SK-N-SH (cell line): ENCODE results near the gene CIAO1.

Source experiments
- EP300 ChIP-seq, 2 experiments: IDR thresholded peaks; 2 replicates each; pipeline versions ENCODE4 v1.4.0 to v1.6.1; 2012; ENCODE audit warnings: borderline replicate concordance in 1 of 2, low read depth in 1 of 2, low read length in 1 of 2
- JUND ChIP-seq: IDR thresholded peaks from 2 replicates; pipeline ENCODE4 v1.4.0; 2012
- POLR2AphosphoS5 ChIP-seq: IDR thresholded peaks from 2 replicates; pipeline ENCODE4 v1.6.1; 2012; ENCODE audit warnings: low read depth, low read length
- RFX5 ChIP-seq: IDR thresholded peaks from 2 replicates; pipeline ENCODE4 v1.6.1; 2012; ENCODE audit warnings: mild to moderate bottlenecking, improper control_type of control experiment, low read length
- SIN3A ChIP-seq: IDR thresholded peaks from 2 replicates; pipeline ENCODE4 v1.6.1; 2012; ENCODE audit warnings: low read depth, mild to moderate bottlenecking, low read length, moderate library complexity, borderline replicate concordance
- TAF1 ChIP-seq: IDR thresholded peaks from 2 replicates; pipeline ENCODE4 v1.6.1; 2012; ENCODE audit warnings: low read depth, mild to moderate bottlenecking, low read length, moderate library complexity, borderline replicate concordance
- TEAD4 ChIP-seq: IDR thresholded peaks from 2 replicates; pipeline ENCODE4 v1.4.0; 2012; ENCODE audit warnings: mild to moderate bottlenecking, borderline replicate concordance; ENCODE audit not compliant: insufficient read depth
- TF ChIP-seq, protein P1 (sequence below): fragments of 150-350 bp; IDR thresholded peaks from 2 replicates; pipeline ENCODE4 v1.6.1; 2017; ENCODE audit warnings: antibody characterized with exemption, low read length, low read depth, borderline replicate concordance
- TF ChIP-seq, protein P2 (sequence below): IDR thresholded peaks from 2 replicates; pipeline ENCODE4 v1.4.0; 2012; ENCODE audit warnings: low read depth
- TF ChIP-seq, protein P3 (sequence below): fragments of 200-600 bp; sonication (generic); IDR thresholded peaks from 2 replicates; pipeline ENCODE4 v1.6.1; 2017; ENCODE audit warnings: antibody characterized with exemption, mild to moderate bottlenecking, moderate library complexity
- TF ChIP-seq, protein P4 (sequence below): IDR thresholded peaks from 2 replicates; pipeline ENCODE4 v1.4.0; 2012; ENCODE audit warnings: low read depth, borderline replicate concordance
- TF ChIP-seq, protein P5 (sequence below): IDR thresholded peaks from 2 replicates; pipeline ENCODE4 v1.4.0; 2012; ENCODE audit warnings: low read depth, borderline replicate concordance

DNA sequence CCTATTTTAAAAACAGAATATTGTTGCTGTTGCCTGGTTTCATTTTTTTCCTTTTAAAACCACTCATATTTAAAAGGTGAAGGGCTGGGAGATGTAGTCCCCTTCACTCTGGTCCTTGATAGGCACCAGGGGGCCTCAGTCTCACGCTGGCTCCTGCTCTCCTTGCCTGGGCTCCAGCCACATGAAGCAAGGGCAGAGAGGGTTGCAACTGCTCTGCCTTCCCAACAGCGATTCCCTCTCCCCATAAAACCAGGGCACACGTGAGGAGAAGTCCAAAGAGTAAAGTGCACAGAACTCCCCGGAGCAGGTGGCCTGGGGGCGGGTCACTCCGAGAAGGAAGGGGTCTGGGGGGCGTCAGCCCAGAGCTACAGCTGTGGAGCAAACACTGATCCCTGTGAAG lies 13.0 kb upstream of the CIAO1 start:
- TF ChIP-seq POLR2AphosphoS5, result no peak
- TF ChIP-seq EP300 (IDR thresholded peaks at IDR 0.05; ENCODE audit: borderline replicate concordance in 1 of 2, low read depth in 1 of 2, low read length in 1 of 2), result no peak
- TF ChIP-seq, protein P1, sequence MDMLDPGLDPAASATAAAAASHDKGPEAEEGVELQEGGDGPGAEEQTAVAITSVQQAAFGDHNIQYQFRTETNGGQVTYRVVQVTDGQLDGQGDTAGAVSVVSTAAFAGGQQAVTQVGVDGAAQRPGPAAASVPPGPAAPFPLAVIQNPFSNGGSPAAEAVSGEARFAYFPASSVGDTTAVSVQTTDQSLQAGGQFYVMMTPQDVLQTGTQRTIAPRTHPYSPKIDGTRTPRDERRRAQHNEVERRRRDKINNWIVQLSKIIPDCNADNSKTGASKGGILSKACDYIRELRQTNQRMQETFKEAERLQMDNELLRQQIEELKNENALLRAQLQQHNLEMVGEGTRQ, result no peak
- TF ChIP-seq, protein P2, sequence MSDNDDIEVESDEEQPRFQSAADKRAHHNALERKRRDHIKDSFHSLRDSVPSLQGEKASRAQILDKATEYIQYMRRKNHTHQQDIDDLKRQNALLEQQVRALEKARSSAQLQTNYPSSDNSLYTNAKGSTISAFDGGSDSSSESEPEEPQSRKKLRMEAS, result no peak
- no peak for TF ChIP-seq RFX5
- TF ChIP-seq JUND, result no peak
- TF ChIP-seq, protein P3, sequence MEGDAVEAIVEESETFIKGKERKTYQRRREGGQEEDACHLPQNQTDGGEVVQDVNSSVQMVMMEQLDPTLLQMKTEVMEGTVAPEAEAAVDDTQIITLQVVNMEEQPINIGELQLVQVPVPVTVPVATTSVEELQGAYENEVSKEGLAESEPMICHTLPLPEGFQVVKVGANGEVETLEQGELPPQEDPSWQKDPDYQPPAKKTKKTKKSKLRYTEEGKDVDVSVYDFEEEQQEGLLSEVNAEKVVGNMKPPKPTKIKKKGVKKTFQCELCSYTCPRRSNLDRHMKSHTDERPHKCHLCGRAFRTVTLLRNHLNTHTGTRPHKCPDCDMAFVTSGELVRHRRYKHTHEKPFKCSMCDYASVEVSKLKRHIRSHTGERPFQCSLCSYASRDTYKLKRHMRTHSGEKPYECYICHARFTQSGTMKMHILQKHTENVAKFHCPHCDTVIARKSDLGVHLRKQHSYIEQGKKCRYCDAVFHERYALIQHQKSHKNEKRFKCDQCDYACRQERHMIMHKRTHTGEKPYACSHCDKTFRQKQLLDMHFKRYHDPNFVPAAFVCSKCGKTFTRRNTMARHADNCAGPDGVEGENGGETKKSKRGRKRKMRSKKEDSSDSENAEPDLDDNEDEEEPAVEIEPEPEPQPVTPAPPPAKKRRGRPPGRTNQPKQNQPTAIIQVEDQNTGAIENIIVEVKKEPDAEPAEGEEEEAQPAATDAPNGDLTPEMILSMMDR, result no peak
- TF ChIP-seq, protein P4, sequence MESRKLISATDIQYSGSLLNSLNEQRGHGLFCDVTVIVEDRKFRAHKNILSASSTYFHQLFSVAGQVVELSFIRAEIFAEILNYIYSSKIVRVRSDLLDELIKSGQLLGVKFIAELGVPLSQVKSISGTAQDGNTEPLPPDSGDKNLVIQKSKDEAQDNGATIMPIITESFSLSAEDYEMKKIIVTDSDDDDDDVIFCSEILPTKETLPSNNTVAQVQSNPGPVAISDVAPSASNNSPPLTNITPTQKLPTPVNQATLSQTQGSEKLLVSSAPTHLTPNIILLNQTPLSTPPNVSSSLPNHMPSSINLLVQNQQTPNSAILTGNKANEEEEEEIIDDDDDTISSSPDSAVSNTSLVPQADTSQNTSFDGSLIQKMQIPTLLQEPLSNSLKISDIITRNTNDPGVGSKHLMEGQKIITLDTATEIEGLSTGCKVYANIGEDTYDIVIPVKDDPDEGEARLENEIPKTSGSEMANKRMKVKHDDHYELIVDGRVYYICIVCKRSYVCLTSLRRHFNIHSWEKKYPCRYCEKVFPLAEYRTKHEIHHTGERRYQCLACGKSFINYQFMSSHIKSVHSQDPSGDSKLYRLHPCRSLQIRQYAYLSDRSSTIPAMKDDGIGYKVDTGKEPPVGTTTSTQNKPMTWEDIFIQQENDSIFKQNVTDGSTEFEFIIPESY, result no peak
- TF ChIP-seq TEAD4, result no peak
- no peak for TF ChIP-seq TAF1
- TF ChIP-seq, protein P5, sequence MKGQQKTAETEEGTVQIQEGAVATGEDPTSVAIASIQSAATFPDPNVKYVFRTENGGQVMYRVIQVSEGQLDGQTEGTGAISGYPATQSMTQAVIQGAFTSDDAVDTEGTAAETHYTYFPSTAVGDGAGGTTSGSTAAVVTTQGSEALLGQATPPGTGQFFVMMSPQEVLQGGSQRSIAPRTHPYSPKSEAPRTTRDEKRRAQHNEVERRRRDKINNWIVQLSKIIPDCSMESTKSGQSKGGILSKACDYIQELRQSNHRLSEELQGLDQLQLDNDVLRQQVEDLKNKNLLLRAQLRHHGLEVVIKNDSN, result no peak
- TF ChIP-seq SIN3A, result no peak
